Left ventricle myocardium inferior (tissue), 1 donor: ENCODE results near the gene DOC2A. TPM values are rescaled to one million over a fixed set of nuclear protein-coding genes. Genes with fewer than 3 reads are reported as not detected.

Experiments
- DNase-seq: peaks from one replicate; pipeline ENCODE4 v3.0.0-alpha.2; 2020
- H3K27ac ChIP-seq: fragments of 200-600 bp; replicated peaks from 2 replicates; pipeline ENCODE4 v1.8.0; 2021
- H3K27me3 ChIP-seq: fragments of 200-600 bp; 2 replicates; pipeline ENCODE4 v1.8.0; 2021; ENCODE audit warnings: low read depth
- H3K36me3 ChIP-seq: fragments of 200-600 bp; 2 replicates; pipeline ENCODE4 v1.8.0; 2021
- H3K4me1 ChIP-seq: fragments of 200-600 bp; 2 replicates; pipeline ENCODE4 v1.8.0; 2021
- H3K4me3 ChIP-seq: fragments of 200-600 bp; 2 replicates; pipeline ENCODE4 v1.8.0; 2021; ENCODE audit warnings: mild to moderate bottlenecking, moderate library complexity
- H3K9me3 ChIP-seq: fragments of 200-600 bp; replicated peaks from 2 replicates; pipeline ENCODE4 v1.8.0; 2021
- CTCF ChIP-seq: fragments of 200-600 bp; IDR thresholded peaks from 2 replicates; pipeline ENCODE4 v1.8.0; 2021; ENCODE audit warnings: antibody characterized with exemption, mild to moderate bottlenecking, borderline replicate concordance
- intact Hi-C: fragments of 100-400 bp; cut with micrococcal nuclease; formaldehyde crosslinking; loops from one replicate; pipeline ENCODE4 v1.11.0; 2022
- total RNA-seq: library from RNA; stranded (reverse); fragmentation: NEBNext Ultra II Directional; extraction: Animal tissue kit (Norgen Biotek cat#: 25700); gene quantifications from one replicate; pipeline ENCODE4 v1.2.1, GENCODE V29; 2021
- donor health status: DM: no; HTN: yes; CAD: no; lungs with severe emphysema.

Gene DOC2A
- total RNA-seq, 1 donor from 2014 or later: 0.66 TPM

GRCh38 chr16:29990883-29991570 lies 19.8 kb downstream of the DOC2A start:
- TF ChIP-seq CTCF: no peak
- H3K27me3 ChIP-seq: no peaks in the 10 kb centered on the region
- H3K36me3 ChIP-seq: peaks cover 80% of the 10 kb centered on the region
- H3K27ac ChIP-seq: no peak overlapping the region
- no peak for DNase-seq
- H3K4me3 ChIP-seq: no peak overlapping the region
- intact Hi-C loops: no loop called here
- H3K4me1 ChIP-seq: peaks cover 36% of the 10 kb centered on the region
- no peaks in the 10 kb centered on the region for H3K9me3 ChIP-seq

GRCh38 chr16:29990034-29990433 lies 20.8 kb downstream of the DOC2A start:
- no peak for TF ChIP-seq CTCF
- Histone ChIP-seq H3K27ac (no peak overlapping the region), H3K27me3 (no peaks in the 10 kb centered on the region), H3K9me3 (no peaks in the 10 kb centered on the region), H3K4me1 (peaks cover 27% of the 10 kb centered on the region), H3K4me3 (no peak overlapping the region), H3K36me3 (peaks cover 90% of the 10 kb centered on the region)
- DNase-seq: no peak
- intact Hi-C loops: no loop called here

GRCh38 chr16:29989111-29989858 lies 21.5 kb downstream of the DOC2A start:
- no peaks in the 10 kb centered on the region for H3K9me3 ChIP-seq
- H3K36me3 ChIP-seq: peaks cover 97% of the 10 kb centered on the region
- TF ChIP-seq CTCF: no peak
- no peaks in the 10 kb centered on the region for H3K27me3 ChIP-seq
- H3K4me3 ChIP-seq: no peak overlapping the region
- DNase-seq: no peak
- H3K4me1 ChIP-seq: peaks cover 20% of the 10 kb centered on the region
- no peak overlapping the region for H3K27ac ChIP-seq
- intact Hi-C loops: no loop called here

GRCh38 chr16:29988346-29989075 lies 22.3 kb downstream of the DOC2A start:
- H3K36me3 ChIP-seq: peaks cover 100% of the 10 kb centered on the region
- TF ChIP-seq CTCF: no peak

GRCh38 chr16:29987371-29988085 lies 23.3 kb downstream of the DOC2A start:
- no peak for TF ChIP-seq CTCF
- peaks cover 8% of the 10 kb centered on the region for H3K4me1 ChIP-seq
- DNase-seq: no peak

More at GRCh38 chr16:29988346-29989075, 22.3 kb downstream of the DOC2A start:
- no peak for DNase-seq
- Histone ChIP-seq H3K4me1 (peaks cover 12% of the 10 kb centered on the region), H3K9me3 (no peaks in the 10 kb centered on the region), H3K4me3 (no peak overlapping the region), H3K27me3 (no peaks in the 10 kb centered on the region), H3K27ac (no peak overlapping the region)
- intact Hi-C loops: no loop called here

More at GRCh38 chr16:29987371-29988085, 23.3 kb downstream of the DOC2A start:
- H3K36me3 ChIP-seq: peaks cover 100% of the 10 kb centered on the region
- no peaks in the 10 kb centered on the region for H3K27me3 ChIP-seq
- H3K27ac ChIP-seq: no peak overlapping the region
- intact Hi-C loops: no loop called here
- no peaks in the 10 kb centered on the region for H3K9me3 ChIP-seq
- H3K4me3 ChIP-seq: no peak overlapping the region
